ENCODE data around the gene DAPK2.
A peak's percentile ranks its signal among the peaks of the same experiment; 100 is the strongest.
"Not testable (repeated sequence)": the region's sequence is repeated elsewhere in the genome, so short reads cannot be mapped to it uniquely, and the experiment has no call there.

The DAPK2 gene

DNA sequence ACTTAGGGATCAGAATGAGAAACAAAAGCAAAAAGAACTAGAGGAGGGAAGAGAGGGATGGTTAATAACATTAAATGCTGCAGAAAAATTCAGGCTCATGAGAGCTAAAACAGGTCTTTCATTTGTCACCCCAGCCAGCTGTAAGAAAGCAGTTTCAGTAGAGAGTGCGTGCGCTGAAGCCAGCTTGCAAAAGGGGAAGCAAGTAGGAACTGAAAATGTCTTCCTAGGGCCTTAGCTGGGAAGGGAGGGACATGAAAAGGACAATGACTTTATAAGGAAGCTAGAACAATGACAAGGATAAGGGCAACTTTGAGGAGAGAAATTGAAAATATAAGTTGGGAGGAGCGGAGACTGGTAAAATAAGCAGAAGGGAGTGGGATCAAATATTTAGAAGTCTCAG lies 44.2 kb upstream of the DAPK2 start:
- Mint-ChIP-seq H3K27ac (peak overlapping the region; percentile 6), H3K36me3 (ENCODE audit: low read depth) (peaks cover 42% of the 10 kb centered on the region), H3K4me1 (peaks cover 54% of the 10 kb centered on the region)

DNA sequence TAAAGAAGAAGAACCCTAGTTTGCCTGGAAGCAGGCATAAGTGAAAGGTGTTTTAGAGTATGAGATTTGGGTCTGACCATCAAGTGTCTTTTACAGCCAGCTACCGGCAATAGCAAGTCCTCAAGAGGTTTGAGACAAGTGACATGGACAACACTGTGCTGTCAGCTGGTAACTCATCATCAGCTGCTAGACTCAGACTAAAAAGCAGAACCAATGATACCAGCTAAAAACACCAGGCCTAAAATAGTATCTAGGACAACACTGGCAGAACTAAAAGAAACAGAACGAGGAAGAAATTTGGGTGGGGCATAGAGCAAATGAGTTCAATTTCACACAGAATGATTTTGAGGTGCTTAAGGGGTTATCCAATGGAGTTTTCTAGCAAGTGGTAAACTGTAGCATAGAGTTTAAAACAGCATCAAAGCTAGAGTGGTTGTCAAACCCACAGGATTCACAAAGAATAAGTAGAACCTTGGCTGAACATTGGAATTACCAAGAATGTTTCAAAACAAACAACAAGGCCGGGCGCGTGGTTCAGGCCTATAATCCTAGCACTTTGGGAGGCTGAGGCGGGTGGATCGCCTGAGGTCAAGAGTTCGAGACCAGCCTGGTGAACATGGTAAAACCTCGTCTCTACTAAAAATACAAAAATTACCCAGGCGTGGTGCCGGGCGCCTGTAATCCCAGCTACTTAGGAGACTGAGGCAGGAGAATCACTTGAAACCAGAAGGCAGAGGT lies 43.4 kb upstream of the DAPK2 start:
- H3K27me3 Mint-ChIP-seq (ENCODE audit: low read depth, poor library complexity): no peaks in the 10 kb centered on the region
- no peak overlapping the region for H3K4me3 Mint-ChIP-seq
- no peak for DNase-seq
- no peak overlapping the region for H3K27ac Mint-ChIP-seq
- H3K4me1 Mint-ChIP-seq: peaks cover 46% of the 10 kb centered on the region
- peaks cover 8% of the 10 kb centered on the region for H3K9me3 Mint-ChIP-seq
- H3K36me3 Mint-ChIP-seq (ENCODE audit: low read depth): peaks cover 42% of the 10 kb centered on the region
- TF ChIP-seq CTCF (IDR thresholded peaks at IDR 0.05): no peak

More for the DNA sequence above, 44.2 kb upstream of the DAPK2 start:
- no peak for TF ChIP-seq CTCF (IDR thresholded peaks at IDR 0.05)
- no peak for DNase-seq
- Mint-ChIP-seq H3K4me3 (peak overlapping the region; percentile 10), H3K27me3 (ENCODE audit: low read depth, poor library complexity) (no peaks in the 10 kb centered on the region), H3K9me3 (peaks cover 8% of the 10 kb centered on the region)

DNA sequence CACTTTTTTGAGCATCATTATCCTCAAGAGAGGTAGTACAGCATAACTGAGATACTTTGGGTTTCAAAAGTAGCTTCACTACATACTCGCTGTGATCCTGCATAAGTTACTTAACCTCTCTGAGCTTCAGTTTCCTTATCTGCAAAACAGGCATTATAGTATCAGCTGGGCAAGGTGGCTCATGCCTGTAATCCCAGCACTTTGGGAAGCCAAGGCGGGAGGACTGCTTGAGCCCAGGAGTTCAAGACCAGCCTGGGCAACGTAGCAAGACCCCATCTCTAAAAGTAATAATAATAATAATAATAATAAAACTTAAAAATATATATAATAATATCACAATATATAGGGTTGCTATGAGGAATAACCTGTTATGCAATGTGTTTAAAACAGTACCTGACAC lies 36.5 kb upstream of the DAPK2 start:
- H3K27me3 Mint-ChIP-seq (ENCODE audit: low read depth, poor library complexity): no peaks in the 10 kb centered on the region
- H3K36me3 Mint-ChIP-seq (ENCODE audit: low read depth): peaks cover 53% of the 10 kb centered on the region

GRCh38 chr15:64073496-64073895 lies 27.2 kb upstream of the DAPK2 start:
- peaks cover 42% of the 10 kb centered on the region for H3K36me3 Mint-ChIP-seq (ENCODE audit: low read depth)
- not testable (repeated sequence) for DNase-seq; H3K4me3 Mint-ChIP-seq; H3K27ac Mint-ChIP-seq; H3K4me1 Mint-ChIP-seq; H3K27me3 Mint-ChIP-seq (ENCODE audit: low read depth, poor library complexity); H3K9me3 Mint-ChIP-seq

More for the DNA sequence above, 36.5 kb upstream of the DAPK2 start:
- no peak for DNase-seq
- peaks cover 5% of the 10 kb centered on the region for H3K9me3 Mint-ChIP-seq
- H3K4me3 Mint-ChIP-seq: no peak overlapping the region
- no peak overlapping the region for H3K27ac Mint-ChIP-seq
- H3K4me1 Mint-ChIP-seq: no peaks in the 10 kb centered on the region
- no peak for TF ChIP-seq CTCF (IDR thresholded peaks at IDR 0.05)

GRCh38 chr15:64072812-64073211 lies 26.5 kb upstream of the DAPK2 start:
- Mint-ChIP-seq H3K27me3 (ENCODE audit: low read depth, poor library complexity) (peaks cover 4% of the 10 kb centered on the region), H3K4me3 (no peak overlapping the region), H3K36me3 (ENCODE audit: low read depth) (peaks cover 40% of the 10 kb centered on the region), H3K4me1 (peaks cover 7% of the 10 kb centered on the region), H3K9me3 (no peaks in the 10 kb centered on the region), H3K27ac (no peak overlapping the region)
- no peak for DNase-seq
- TF ChIP-seq CTCF (IDR thresholded peaks at IDR 0.05): no peak

DNA sequence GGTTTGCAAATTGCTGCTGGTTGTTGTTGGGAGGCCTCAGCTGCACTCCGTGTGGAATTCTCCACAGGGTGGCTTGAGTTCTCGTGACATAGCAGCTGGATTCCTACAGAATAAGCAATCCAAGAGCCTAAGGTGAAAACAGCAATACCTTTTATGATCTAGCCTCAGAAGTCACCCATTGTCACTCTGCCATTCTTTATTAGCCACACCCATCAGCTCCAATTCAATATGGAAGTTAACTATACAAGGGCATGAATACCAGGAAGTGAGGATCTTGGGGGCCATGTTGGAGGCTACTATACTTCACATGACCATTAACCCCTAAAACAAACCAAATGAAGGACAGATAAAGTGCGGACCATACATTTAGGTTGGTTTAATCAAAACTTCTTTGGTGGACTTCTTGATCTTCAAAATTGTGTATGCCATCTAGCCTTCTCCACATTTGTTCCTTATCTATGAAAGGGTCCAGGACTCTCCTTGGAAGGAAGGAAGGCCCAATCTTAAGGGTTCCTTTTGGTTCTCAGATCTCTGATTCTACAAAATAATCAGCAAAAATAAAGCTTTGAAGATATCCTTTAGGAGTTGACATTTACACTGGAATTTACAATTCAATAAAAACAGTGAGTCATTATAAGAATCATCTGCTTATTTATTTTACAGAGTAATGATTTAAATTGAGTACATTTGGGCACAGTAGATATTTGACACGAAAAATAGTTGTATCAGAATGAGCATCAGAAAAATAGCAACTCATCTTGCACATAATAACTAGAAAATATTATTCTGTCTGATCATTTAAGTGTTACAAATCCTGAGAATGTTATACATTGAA lies 25.9 kb upstream of the DAPK2 start:
- H3K36me3 Mint-ChIP-seq (ENCODE audit: low read depth): peaks cover 40% of the 10 kb centered on the region
- H3K4me3 Mint-ChIP-seq: no peak overlapping the region
- no peak overlapping the region for H3K27ac Mint-ChIP-seq
- no peak for TF ChIP-seq CTCF (IDR thresholded peaks at IDR 0.05)
- no peaks in the 10 kb centered on the region for H3K9me3 Mint-ChIP-seq
- H3K4me1 Mint-ChIP-seq: peaks cover 10% of the 10 kb centered on the region
- H3K27me3 Mint-ChIP-seq (ENCODE audit: low read depth, poor library complexity): peaks cover 5% of the 10 kb centered on the region
- no peak for DNase-seq

Data from nephron progenitor cell (in vitro differentiated cells).